H1 (cell line): ENCODE measurements around the gene RHBDF1. TPM values are rescaled to one million over a fixed set of nuclear protein-coding genes. Genes with fewer than 3 reads are reported as not detected.
"Not testable (repeated sequence)": the region's sequence is repeated elsewhere in the genome, so short reads cannot be mapped to it uniquely, and the experiment has no call there.

Experiments
- CTCF ChIA-PET: fragments of 300-600 bp; sonication (Branson Sonifier 250); formaldehyde crosslinking; loops from one replicate; lab custom pipeline; 2021; ENCODE audit not compliant: partially characterized antibody; lab: Charles Lee
- POLR2A ChIA-PET: fragments of 300-600 bp; sonication (Branson Sonifier 250); formaldehyde crosslinking; loops from one replicate; lab custom pipeline; 2021; ENCODE audit warnings: inconsistent platforms; ENCODE audit not compliant: partially characterized antibody; lab: Charles Lee
- DNase-seq, 2 experiments: peaks; one replicate each; pipeline versions ENCODE4 v3.0.0 to v3.0.0-alpha.2; 2010 to 2022; ENCODE audit warnings: low spot score in 2 of 2, low read depth in 1 of 2, mixed read lengths in 1 of 2
- FAIRE-seq: peaks from 2 replicates; lab custom pipeline; 2011; peaks lifted over from hg19 to GRCh38; lab: Jason Lieb, UNC
- H2AFZ ChIP-seq: 2 replicates; pipeline ENCODE4 v1.8.1; 2012; ENCODE audit warnings: low read length, inconsistent platforms
- H2AK5ac ChIP-seq: 2 replicates; pipeline ENCODE4 v1.6.1; 2013; ENCODE audit warnings: low read depth, low read length
- H2BK120ac ChIP-seq: replicated peaks from 2 replicates; pipeline ENCODE3; 2013; ENCODE audit warnings: low read depth, low read length, inconsistent platforms
- H2BK12ac ChIP-seq: 2 replicates; pipeline ENCODE4 v1.6.1; 2013; ENCODE audit warnings: low read depth, low read length
- H2BK15ac ChIP-seq: 2 replicates; pipeline ENCODE4 v1.6.1; 2013; ENCODE audit warnings: low read length
- H2BK20ac ChIP-seq: 2 replicates; pipeline ENCODE4 v1.6.1; 2013; ENCODE audit warnings: low read length
- H2BK5ac ChIP-seq: 2 replicates; pipeline ENCODE4 v1.6.1; 2013; ENCODE audit warnings: low read depth, low read length
- H3K14ac ChIP-seq: 2 replicates; pipeline ENCODE4 v1.6.1; 2013; ENCODE audit warnings: inconsistent platforms; ENCODE audit not compliant: insufficient read length
- H3K18ac ChIP-seq: 2 replicates; pipeline ENCODE4 v1.6.1; 2013; ENCODE audit warnings: low read length; ENCODE audit errors: extremely low read depth
- H3K23ac ChIP-seq: 2 replicates; pipeline ENCODE4 v1.6.1; 2013; ENCODE audit warnings: inconsistent platforms; ENCODE audit not compliant: insufficient read length
- H3K23me2 ChIP-seq: 2 replicates; pipeline ENCODE4 v1.6.1; 2013; ENCODE audit warnings: low read depth, low read length
- H3K27ac ChIP-seq: 2 replicates; pipeline ENCODE4 v1.6.1; 2011; ENCODE audit warnings: low read depth, low read length, inconsistent platforms
- H3K27me3 ChIP-seq, 4 experiments: replicated peaks in 1 of 4; 1 replicate in 1 of 4; 2 replicates in 3 of 4; pipeline versions ENCODE4 v1.6.1 to v1.8.1; 2011 to 2013; ENCODE audit warnings: low read length in 3 of 4, mild to moderate bottlenecking in 3 of 4, inconsistent platforms in 2 of 4, mixed read lengths in 2 of 4, moderate library complexity in 1 of 4; ENCODE audit not compliant: control insufficient read depth in 3 of 4, insufficient read depth in 3 of 4; ENCODE audit errors: extremely low read depth in 1 of 4
- H3K36me3 ChIP-seq, 4 experiments: 2 replicates each; pipeline versions ENCODE4 v1.6.1 to v1.8.1; 2011 to 2013; ENCODE audit warnings: mild to moderate bottlenecking in 4 of 4, low read length in 3 of 4, moderate library complexity in 2 of 4, control low read depth in 1 of 4, inconsistent platforms in 1 of 4; ENCODE audit not compliant: insufficient read depth in 4 of 4, control insufficient read depth in 2 of 4
- H3K4ac ChIP-seq: replicated peaks from 2 replicates; pipeline ENCODE3; 2013; ENCODE audit warnings: low read length, low read depth, mixed read lengths, inconsistent platforms; ENCODE audit not compliant: insufficient read length
- H3K4me1 ChIP-seq, 4 experiments: replicated peaks in 1 of 4; 1 replicate in 1 of 4; 2 replicates in 3 of 4; pipeline versions ENCODE4 v1.6.1 to v1.8.1; 2011 to 2013; ENCODE audit warnings: low read length in 3 of 4, inconsistent platforms in 2 of 4, mixed read lengths in 1 of 4; ENCODE audit not compliant: insufficient read depth in 4 of 4, control insufficient read depth in 3 of 4
- H3K4me2 ChIP-seq, 2 experiments: 2 replicates each; pipeline versions ENCODE4 v1.6.1 to v1.8.1; 2011 to 2013; ENCODE audit warnings: low read depth in 2 of 2, low read length in 2 of 2, control low read depth in 1 of 2, inconsistent platforms in 1 of 2, mild to moderate bottlenecking in 1 of 2; ENCODE audit not compliant: insufficient read depth in 1 of 2
- H3K4me3 ChIP-seq, 4 experiments: fragments of 200-600, 300-600 bp in 1 of 4; sonication (generic), shearing (Covaris generic), sonication (Bioruptor Twin) in 1 of 4; 2 replicates each; pipeline versions ENCODE4 v1.5.1 to v1.8.1; 2011 to 2016; ENCODE audit warnings: low read length in 4 of 4, low read depth in 3 of 4, control low read depth in 2 of 4, inconsistent platforms in 2 of 4, mild to moderate bottlenecking in 2 of 4, mixed read lengths in 1 of 4, moderate library complexity in 1 of 4; ENCODE audit not compliant: insufficient read depth in 2 of 4; ENCODE audit errors: extremely low read depth in 1 of 4
- H3K56ac ChIP-seq: replicated peaks from 2 replicates; pipeline ENCODE3; 2013; ENCODE audit warnings: low read depth, mild to moderate bottlenecking, mixed read lengths, low read length, inconsistent platforms; ENCODE audit not compliant: insufficient read length
- H3K79me1 ChIP-seq: 2 replicates; pipeline ENCODE4 v1.6.1; 2013; ENCODE audit warnings: low read depth, low read length, control low read depth
- H3K79me2 ChIP-seq, 2 experiments: 2 replicates each; pipeline versions ENCODE4 v1.6.1 to v1.8.1; 2012 to 2013; ENCODE audit warnings: low read length in 2 of 2, mild to moderate bottlenecking in 2 of 2, inconsistent platforms in 1 of 2; ENCODE audit not compliant: insufficient read depth in 2 of 2, control insufficient read depth in 1 of 2
- H3K9ac ChIP-seq, 4 experiments: replicated peaks in 1 of 4; 1 replicate in 1 of 4; 2 replicates in 3 of 4; pipeline versions ENCODE4 v1.6.1 to v1.8.1; 2011 to 2013; ENCODE audit warnings: low read depth in 3 of 4, low read length in 3 of 4, control low read depth in 2 of 4, mild to moderate bottlenecking in 2 of 4, moderate library complexity in 2 of 4, inconsistent platforms in 1 of 4; ENCODE audit errors: extremely low read depth in 1 of 4
- H3K9me3 ChIP-seq, 2 experiments: 2 replicates each; pipeline versions ENCODE4 v1.6.1 to v1.8.1; 2012 to 2013; ENCODE audit warnings: mild to moderate bottlenecking in 2 of 2, moderate library complexity in 2 of 2, control low read depth in 1 of 2, inconsistent platforms in 1 of 2, low read depth in 1 of 2, low read length in 1 of 2, mixed read lengths in 1 of 2; ENCODE audit not compliant: insufficient read depth in 2 of 2
- H4K20me1 ChIP-seq, 2 experiments: replicated peaks in 1 of 2; 2 replicates each; pipeline versions ENCODE3 to v1.8.1; 2011 to 2013; ENCODE audit warnings: inconsistent platforms in 2 of 2, low read length in 2 of 2, mild to moderate bottlenecking in 1 of 2; ENCODE audit not compliant: insufficient read depth in 2 of 2, control insufficient read depth in 1 of 2
- H4K5ac ChIP-seq: 2 replicates; pipeline ENCODE4 v1.6.1; 2013; ENCODE audit warnings: low read length, low read depth, mixed read lengths, inconsistent platforms; ENCODE audit not compliant: insufficient read length
- H4K8ac ChIP-seq: 2 replicates; pipeline ENCODE4 v1.8.0; 2013; ENCODE audit warnings: mild to moderate bottlenecking, moderate library complexity, low read length, inconsistent platforms; ENCODE audit not compliant: insufficient read depth; ENCODE audit errors: extremely low read depth
- H4K91ac ChIP-seq: replicated peaks from 2 replicates; pipeline ENCODE3; 2013; ENCODE audit warnings: low read length, mixed read lengths, inconsistent platforms; ENCODE audit not compliant: insufficient read length
- WGBS, 2 experiments: shearing (Covaris generic) in 1 of 2; methylation state at CpG; one replicate each; pipeline versions ENCODE4 v1.1.6 to v1.1.7; 2013 to 2015; ENCODE audit warnings: low lambda C conversion rate in 2 of 2, mixed read lengths in 2 of 2, inconsistent platforms in 1 of 2, low coverage in 1 of 2, missing lambda C conversion rate in 1 of 2; ENCODE audit not compliant: insufficient replicate concordance in 2 of 2, insufficient coverage in 1 of 2, insufficient read length in 1 of 2; ENCODE audit errors: extremely low coverage in 1 of 2, missing lambda C conversion rate in 1 of 2; 5-methylcytosine and 5-hydroxymethylcytosine counted together
- polyA plus RNA-seq, 7 experiments: library from polyadenylated mRNA; depleted of rRNA in 3 of 7; stranded (reverse) in 5 of 7; unstranded in 2 of 7; fragments of >200 nt in 5 of 7; fragments of 200-250 nt in 2 of 7; gene quantifications; 1 replicate in 5 of 7; 2 replicates in 1 of 7; 4 replicates in 1 of 7; pipeline versions ENCODE4 v1.2.1 to v1.2.3, GENCODE V29; 2011 to 2013; ENCODE audit warnings: missing spikeins in 2 of 7, mixed read lengths in 2 of 7
- total RNA-seq: library from RNA; stranded (reverse); fragmentation: NEBNext Ultra II Directional; extraction: Animal tissue kit (Norgen Biotek cat#: 25700); gene quantifications from 2 replicates; pipeline ENCODE4 v1.2.1, GENCODE V29; 2021

Gene RHBDF1
- total and polyA plus RNA-seq, 2 of the 8 experiments (the other 6 are each of a cell fraction or from before 2014, with no cell fraction given): 37.4 to 51.6 TPM

DNA sequence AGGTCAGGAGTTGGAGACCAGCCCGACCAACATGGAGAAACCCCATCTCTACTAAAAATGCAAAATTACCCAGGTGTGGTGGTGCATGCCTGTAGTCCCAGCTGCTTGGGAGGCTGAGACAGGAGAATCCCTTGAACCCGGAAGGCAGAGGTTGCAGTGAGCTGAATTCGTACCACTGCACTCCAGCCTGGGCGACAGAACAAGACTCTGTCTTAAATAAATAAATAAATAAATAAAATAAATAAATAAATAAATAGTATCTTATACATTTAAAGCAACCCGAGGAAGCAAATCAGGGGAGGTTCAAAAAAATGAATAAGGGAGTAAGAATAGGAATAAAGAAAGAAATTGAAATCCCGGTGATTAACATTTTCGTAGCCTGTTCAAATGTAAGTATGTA, 25.9 kb downstream of the RHBDF1 start:
- not testable (repeated sequence) for H3K14ac ChIP-seq, H3K23me2 ChIP-seq, H4K8ac ChIP-seq, H2AFZ ChIP-seq, H3K79me1 ChIP-seq, H3K4me3 ChIP-seq, H3K9ac ChIP-seq, H2AK5ac ChIP-seq, H2BK15ac ChIP-seq, H2BK20ac ChIP-seq, H3K27me3 ChIP-seq, H3K4me2 ChIP-seq, H4K91ac ChIP-seq, H3K56ac ChIP-seq, H3K23ac ChIP-seq, H2BK5ac ChIP-seq, DNase-seq, H3K27ac ChIP-seq, H3K18ac ChIP-seq, FAIRE-seq, H4K5ac ChIP-seq, H3K4me1 ChIP-seq, H2BK120ac ChIP-seq, H2BK12ac ChIP-seq, H3K4ac ChIP-seq, H3K9me3 ChIP-seq
- Histone ChIP-seq H4K20me1 (peaks cover 0 to 18% of the 10 kb centered on the region in 2 experiments), H3K79me2 (peaks cover 3 to 21% of the 10 kb centered on the region in 2 experiments; a peak in 2 of 4 replicates), H3K36me3 (peaks cover 28 to 76% (median 58%) of the 10 kb centered on the region in 4 experiments)
- ChIA-PET CTCF (interaction anchor here (1.6 to 2.4 kb wide), 2 partner anchors 19 to 142 kb away, joined by 3 to 8 read pairs; no protein-coding TSS in a partner anchor), POLR2A (interaction anchor here (1.1 to 1.6 kb wide), 4 partner anchors 9 to 41 kb away, joined by 3 to 5 read pairs (median 4); no protein-coding TSS in a partner anchor)
- WGBS, 2 experiments: 97% methylated on average over 7 of the region's 7 CpGs; no CpG with 5 or more reads in 1 of the 2 experiments
